ENCODE data around the gene PAM. TPM values are rescaled to one million over a fixed set of nuclear protein-coding genes. Genes with fewer than 3 reads are reported as not detected.

The PAM gene
- total and polyA plus RNA-seq, 2 of the 8 experiments (the other 6 are each of a cell fraction or from before 2014, with no cell fraction given) = 30.4 to 67.8 TPM

DNA sequence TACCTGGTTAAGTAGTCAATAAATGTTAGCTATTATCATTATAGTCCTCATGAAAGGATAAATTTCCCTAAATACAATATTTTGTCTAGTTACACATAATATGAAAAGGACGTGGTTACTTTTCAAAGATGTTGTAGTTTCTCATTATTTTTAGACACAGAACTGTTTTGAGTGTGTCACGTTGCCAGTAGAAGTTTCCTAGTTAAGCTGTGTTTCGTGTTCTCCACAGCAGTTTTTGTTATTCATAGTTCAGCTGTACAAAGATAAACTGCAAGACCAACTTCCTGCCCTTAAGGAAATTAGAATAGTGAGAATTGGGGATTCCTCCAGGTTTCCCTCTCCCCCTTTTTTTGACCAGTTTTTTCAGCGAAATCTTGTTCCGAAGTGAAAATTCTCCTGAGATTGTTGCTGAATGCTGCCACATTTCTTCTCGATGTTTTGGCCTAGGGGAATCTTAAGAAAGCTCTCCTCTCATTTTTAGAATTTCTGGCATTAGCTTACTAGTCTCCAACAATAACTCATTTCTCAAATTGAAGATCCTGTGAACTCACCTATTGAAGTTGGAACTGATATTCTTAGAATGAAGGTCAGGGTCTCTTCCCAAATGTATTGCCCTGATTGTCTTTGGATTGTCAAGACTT is 176.1 kb downstream of the PAM start:
- Histone ChIP-seq H4K91ac (replicated peaks; ENCODE audit: insufficient read length, low read length) (no peak overlapping the region), H3K4me2 (ENCODE audit: insufficient read depth in 1 of 2, low read depth in 2 of 2, low read length in 2 of 2) (no peak overlapping the region), H3K14ac (ENCODE audit: insufficient read length) (no peak overlapping the region), H3K79me2 (ENCODE audit: control insufficient read depth in 1 of 2, insufficient read depth in 2 of 2, low read length in 2 of 2) (no peaks in the 10 kb centered on the region), H2BK12ac (ENCODE audit: low read depth, low read length) (no peak overlapping the region), H3K23ac (ENCODE audit: insufficient read length) (no peak overlapping the region), H4K20me1 (replicated peaks in 1 of 2; ENCODE audit: control insufficient read depth in 1 of 2, insufficient read depth in 2 of 2, low read length in 2 of 2) (no peaks in the 10 kb centered on the region), H3K4ac (replicated peaks; ENCODE audit: insufficient read length, low read depth, low read length) (no peak overlapping the region), H3K27ac (ENCODE audit: low read depth, low read length) (no peak overlapping the region), H3K27me3 (replicated peaks in 1 of 4; ENCODE audit: control insufficient read depth in 3 of 4, extremely low read depth in 1 of 4, insufficient read depth in 3 of 4, low read length in 3 of 4) (no peaks in the 10 kb centered on the region), H2BK120ac (replicated peaks; ENCODE audit: low read depth, low read length) (no peak overlapping the region), H2BK20ac (ENCODE audit: low read length) (no peak overlapping the region), H2AFZ (ENCODE audit: low read length) (no peak overlapping the region), H3K4me1 (replicated peaks in 1 of 4; ENCODE audit: control insufficient read depth in 3 of 4, insufficient read depth in 4 of 4, low read length in 3 of 4) (no peaks in the 10 kb centered on the region), H2AK5ac (ENCODE audit: low read depth, low read length) (no peak overlapping the region), H3K9me3 (ENCODE audit: insufficient read depth in 2 of 2, low read depth in 1 of 2, low read length in 1 of 2) (no peaks in the 10 kb centered on the region), H4K5ac (ENCODE audit: insufficient read length, low read depth, low read length) (no peak overlapping the region), H3K79me1 (ENCODE audit: low read depth, low read length) (no peaks in the 10 kb centered on the region), H3K23me2 (ENCODE audit: low read depth, low read length) (no peaks in the 10 kb centered on the region), H3K9ac (replicated peaks in 1 of 4; ENCODE audit: extremely low read depth in 1 of 4, low read depth in 3 of 4, low read length in 3 of 4) (no peak overlapping the region), H3K4me3 (ENCODE audit: extremely low read depth in 1 of 4, insufficient read depth in 2 of 4, low read depth in 3 of 4, low read length in 4 of 4) (no peak overlapping the region), H3K18ac (ENCODE audit: extremely low read depth, low read length) (no peak overlapping the region), H4K8ac (ENCODE audit: extremely low read depth, insufficient read depth, low read length) (no peak overlapping the region), H3K56ac (replicated peaks; ENCODE audit: insufficient read length, low read depth, low read length) (no peak overlapping the region), H2BK15ac (ENCODE audit: low read length) (no peak overlapping the region), H2BK5ac (ENCODE audit: low read depth, low read length) (no peak overlapping the region), H3K36me3 (ENCODE audit: control insufficient read depth in 2 of 4, insufficient read depth in 4 of 4, low read length in 3 of 4) (no peaks in the 10 kb centered on the region; a peak in 1 of 8 replicates)
- FAIRE-seq (no peak), DNase-seq (ENCODE audit: low read depth in 1 of 2, low spot score in 2 of 2) (no peak)
- POLR2A ChIA-PET (ENCODE audit: partially characterized antibody) = interaction anchor here (0.6 kb wide), 1 partner anchor 409 kb away, joined by 3 read pairs; no protein-coding TSS in a partner anchor
- TF ChIP-seq HDAC2 (IDR thresholded peaks at IDR 0.05; ENCODE audit: borderline replicate concordance in 1 of 2, low read depth in 2 of 2, low read length in 2 of 2) = no peak
- no peak for TF ChIP-seq NANOG (IDR thresholded peaks at IDR 0.05; ENCODE audit: insufficient read depth, low read depth, low read length, poor library complexity, severe bottlenecking)
- TF ChIP-seq BCL11A (IDR thresholded peaks at IDR 0.05; ENCODE audit: low read depth in 2 of 2, low read length in 2 of 2) = no peak
- TF ChIP-seq JUND (IDR thresholded peaks at IDR 0.05; ENCODE audit: low read length) = no peak
- no peak for TF ChIP-seq RNF2 (IDR thresholded peaks at IDR 0.05; ENCODE audit: borderline replicate concordance, low read depth, low read length, missing control alignments, poor library complexity, severe bottlenecking)
- TF ChIP-seq EZH2 (IDR thresholded peaks at IDR 0.05; ENCODE audit: low read depth, low read length, severe bottlenecking) = no peak
- no peak for TF ChIP-seq MAX (IDR thresholded peaks at IDR 0.05)
- no peak for TF ChIP-seq CHD2 (IDR thresholded peaks at IDR 0.05; ENCODE audit: low read length)
- no peak for TF ChIP-seq SIX5 (IDR thresholded peaks at IDR 0.05; ENCODE audit: low read depth, low read length)
- no peak for TF ChIP-seq RXRA (IDR thresholded peaks at IDR 0.05; ENCODE audit: insufficient read depth, low read depth, low read length)
- no peak for TF ChIP-seq POU5F1 (IDR thresholded peaks at IDR 0.05; ENCODE audit: low read depth, low read length)
- no peak for TF ChIP-seq CEBPB (IDR thresholded peaks at IDR 0.05; ENCODE audit: low read depth, low read length)
- TF ChIP-seq SP2 (IDR thresholded peaks at IDR 0.05; ENCODE audit: low read length) = no peak
- CTCF ChIA-PET (ENCODE audit: partially characterized antibody) = interaction anchor here (0.8 to 3.1 kb wide), 4 partner anchors 10 to 14 kb away, joined by 3 to 8 read pairs (median 3); no protein-coding TSS in a partner anchor
- 79% methylated on average over 6 of the region's 6 CpGs; no CpG with 5 or more reads in 1 of the 2 experiments for WGBS, 2 experiments (ENCODE audit: extremely low coverage in 1 of 2, insufficient coverage in 1 of 2, insufficient read length in 1 of 2, insufficient replicate concordance in 2 of 2, low coverage in 1 of 2, low lambda C conversion rate in 2 of 2, missing lambda C conversion rate in 1 of 2)

Measured in H1 (cell line).